H1 (cell line): ENCODE measurements around the gene EOGT. TPM values are rescaled to one million over a fixed set of nuclear protein-coding genes. Genes with fewer than 3 reads are reported as not detected.

Experiments used
- CTCF ChIA-PET: fragments of 300-600 bp; sonication (Branson Sonifier 250); formaldehyde crosslinking; loops from one replicate; lab custom pipeline; 2021; ENCODE audit not compliant: partially characterized antibody; lab: Charles Lee
- POLR2A ChIA-PET: fragments of 300-600 bp; sonication (Branson Sonifier 250); formaldehyde crosslinking; loops from one replicate; lab custom pipeline; 2021; ENCODE audit warnings: inconsistent platforms; ENCODE audit not compliant: partially characterized antibody; lab: Charles Lee
- DNase-seq, 2 experiments: peaks; one replicate each; pipeline versions ENCODE4 v3.0.0 to v3.0.0-alpha.2; 2010 to 2022; ENCODE audit warnings: low spot score in 2 of 2, low read depth in 1 of 2, mixed read lengths in 1 of 2
- FAIRE-seq: peaks from 2 replicates; lab custom pipeline; 2011; peaks lifted over from hg19 to GRCh38; lab: Jason Lieb, UNC
- H2AFZ ChIP-seq: 2 replicates; pipeline ENCODE4 v1.8.1; 2012; ENCODE audit warnings: low read length, inconsistent platforms
- H2AK5ac ChIP-seq: 2 replicates; pipeline ENCODE4 v1.6.1; 2013; ENCODE audit warnings: low read depth, low read length
- H2BK120ac ChIP-seq: replicated peaks from 2 replicates; pipeline ENCODE3; 2013; ENCODE audit warnings: low read depth, low read length, inconsistent platforms
- H2BK12ac ChIP-seq: 2 replicates; pipeline ENCODE4 v1.6.1; 2013; ENCODE audit warnings: low read depth, low read length
- H2BK15ac ChIP-seq: 2 replicates; pipeline ENCODE4 v1.6.1; 2013; ENCODE audit warnings: low read length
- H2BK20ac ChIP-seq: 2 replicates; pipeline ENCODE4 v1.6.1; 2013; ENCODE audit warnings: low read length
- H2BK5ac ChIP-seq: 2 replicates; pipeline ENCODE4 v1.6.1; 2013; ENCODE audit warnings: low read depth, low read length
- H3K14ac ChIP-seq: 2 replicates; pipeline ENCODE4 v1.6.1; 2013; ENCODE audit warnings: inconsistent platforms; ENCODE audit not compliant: insufficient read length
- H3K18ac ChIP-seq: 2 replicates; pipeline ENCODE4 v1.6.1; 2013; ENCODE audit warnings: low read length; ENCODE audit errors: extremely low read depth
- H3K23ac ChIP-seq: 2 replicates; pipeline ENCODE4 v1.6.1; 2013; ENCODE audit warnings: inconsistent platforms; ENCODE audit not compliant: insufficient read length
- H3K23me2 ChIP-seq: 2 replicates; pipeline ENCODE4 v1.6.1; 2013; ENCODE audit warnings: low read depth, low read length
- H3K27ac ChIP-seq: 2 replicates; pipeline ENCODE4 v1.6.1; 2011; ENCODE audit warnings: low read depth, low read length, inconsistent platforms
- H3K27me3 ChIP-seq, 4 experiments: replicated peaks in 1 of 4; 1 replicate in 1 of 4; 2 replicates in 3 of 4; pipeline versions ENCODE4 v1.6.1 to v1.8.1; 2011 to 2013; ENCODE audit warnings: low read length in 3 of 4, mild to moderate bottlenecking in 3 of 4, inconsistent platforms in 2 of 4, mixed read lengths in 2 of 4, moderate library complexity in 1 of 4; ENCODE audit not compliant: control insufficient read depth in 3 of 4, insufficient read depth in 3 of 4; ENCODE audit errors: extremely low read depth in 1 of 4
- H3K36me3 ChIP-seq, 4 experiments: 2 replicates each; pipeline versions ENCODE4 v1.6.1 to v1.8.1; 2011 to 2013; ENCODE audit warnings: mild to moderate bottlenecking in 4 of 4, low read length in 3 of 4, moderate library complexity in 2 of 4, control low read depth in 1 of 4, inconsistent platforms in 1 of 4; ENCODE audit not compliant: insufficient read depth in 4 of 4, control insufficient read depth in 2 of 4
- H3K4ac ChIP-seq: replicated peaks from 2 replicates; pipeline ENCODE3; 2013; ENCODE audit warnings: low read length, low read depth, mixed read lengths, inconsistent platforms; ENCODE audit not compliant: insufficient read length
- H3K4me1 ChIP-seq, 4 experiments: replicated peaks in 1 of 4; 1 replicate in 1 of 4; 2 replicates in 3 of 4; pipeline versions ENCODE4 v1.6.1 to v1.8.1; 2011 to 2013; ENCODE audit warnings: low read length in 3 of 4, inconsistent platforms in 2 of 4, mixed read lengths in 1 of 4; ENCODE audit not compliant: insufficient read depth in 4 of 4, control insufficient read depth in 3 of 4
- H3K4me2 ChIP-seq, 2 experiments: 2 replicates each; pipeline versions ENCODE4 v1.6.1 to v1.8.1; 2011 to 2013; ENCODE audit warnings: low read depth in 2 of 2, low read length in 2 of 2, control low read depth in 1 of 2, inconsistent platforms in 1 of 2, mild to moderate bottlenecking in 1 of 2; ENCODE audit not compliant: insufficient read depth in 1 of 2
- H3K4me3 ChIP-seq, 4 experiments: fragments of 200-600, 300-600 bp in 1 of 4; sonication (generic), shearing (Covaris generic), sonication (Bioruptor Twin) in 1 of 4; 2 replicates each; pipeline versions ENCODE4 v1.5.1 to v1.8.1; 2011 to 2016; ENCODE audit warnings: low read length in 4 of 4, low read depth in 3 of 4, control low read depth in 2 of 4, inconsistent platforms in 2 of 4, mild to moderate bottlenecking in 2 of 4, mixed read lengths in 1 of 4, moderate library complexity in 1 of 4; ENCODE audit not compliant: insufficient read depth in 2 of 4; ENCODE audit errors: extremely low read depth in 1 of 4
- H3K56ac ChIP-seq: replicated peaks from 2 replicates; pipeline ENCODE3; 2013; ENCODE audit warnings: low read depth, mild to moderate bottlenecking, mixed read lengths, low read length, inconsistent platforms; ENCODE audit not compliant: insufficient read length
- H3K79me1 ChIP-seq: 2 replicates; pipeline ENCODE4 v1.6.1; 2013; ENCODE audit warnings: low read depth, low read length, control low read depth
- H3K79me2 ChIP-seq, 2 experiments: 2 replicates each; pipeline versions ENCODE4 v1.6.1 to v1.8.1; 2012 to 2013; ENCODE audit warnings: low read length in 2 of 2, mild to moderate bottlenecking in 2 of 2, inconsistent platforms in 1 of 2; ENCODE audit not compliant: insufficient read depth in 2 of 2, control insufficient read depth in 1 of 2
- H3K9ac ChIP-seq, 4 experiments: replicated peaks in 1 of 4; 1 replicate in 1 of 4; 2 replicates in 3 of 4; pipeline versions ENCODE4 v1.6.1 to v1.8.1; 2011 to 2013; ENCODE audit warnings: low read depth in 3 of 4, low read length in 3 of 4, control low read depth in 2 of 4, mild to moderate bottlenecking in 2 of 4, moderate library complexity in 2 of 4, inconsistent platforms in 1 of 4; ENCODE audit errors: extremely low read depth in 1 of 4
- H3K9me3 ChIP-seq, 2 experiments: 2 replicates each; pipeline versions ENCODE4 v1.6.1 to v1.8.1; 2012 to 2013; ENCODE audit warnings: mild to moderate bottlenecking in 2 of 2, moderate library complexity in 2 of 2, control low read depth in 1 of 2, inconsistent platforms in 1 of 2, low read depth in 1 of 2, low read length in 1 of 2, mixed read lengths in 1 of 2; ENCODE audit not compliant: insufficient read depth in 2 of 2
- H4K20me1 ChIP-seq, 2 experiments: replicated peaks in 1 of 2; 2 replicates each; pipeline versions ENCODE3 to v1.8.1; 2011 to 2013; ENCODE audit warnings: inconsistent platforms in 2 of 2, low read length in 2 of 2, mild to moderate bottlenecking in 1 of 2; ENCODE audit not compliant: insufficient read depth in 2 of 2, control insufficient read depth in 1 of 2
- H4K5ac ChIP-seq: 2 replicates; pipeline ENCODE4 v1.6.1; 2013; ENCODE audit warnings: low read length, low read depth, mixed read lengths, inconsistent platforms; ENCODE audit not compliant: insufficient read length
- H4K8ac ChIP-seq: 2 replicates; pipeline ENCODE4 v1.8.0; 2013; ENCODE audit warnings: mild to moderate bottlenecking, moderate library complexity, low read length, inconsistent platforms; ENCODE audit not compliant: insufficient read depth; ENCODE audit errors: extremely low read depth
- H4K91ac ChIP-seq: replicated peaks from 2 replicates; pipeline ENCODE3; 2013; ENCODE audit warnings: low read length, mixed read lengths, inconsistent platforms; ENCODE audit not compliant: insufficient read length
- BRCA1 ChIP-seq: IDR thresholded peaks from 2 replicates; pipeline ENCODE4 v1.6.1; 2012; ENCODE audit warnings: low read depth, low read length, improper control_type of control experiment
- CREB1 ChIP-seq: IDR thresholded peaks from 2 replicates; pipeline ENCODE4 v1.6.1; 2012; ENCODE audit warnings: inconsistent platforms
- FOSL1 ChIP-seq: IDR thresholded peaks from 2 replicates; pipeline ENCODE4 v1.6.1; 2011; ENCODE audit warnings: mild to moderate bottlenecking, low read depth, low read length, moderate library complexity; ENCODE audit not compliant: insufficient read depth
- HDAC6 ChIP-seq: IDR thresholded peaks from one replicate; pipeline ENCODE4 v1.7.1; 2012; ENCODE audit warnings: low read depth, mild to moderate bottlenecking, inconsistent platforms, low read length, moderate library complexity
- KDM1A ChIP-seq: fragments of 200-600, 300-600 bp; sonication (generic); IDR thresholded peaks from 2 replicates; pipeline ENCODE4 v1.7.1; 2016; ENCODE audit warnings: mild to moderate bottlenecking, low read length, borderline replicate concordance
- NANOG ChIP-seq: IDR thresholded peaks from 2 replicates; pipeline ENCODE4 v1.6.1; 2011; ENCODE audit warnings: low read length, low read depth, mild to moderate bottlenecking, inconsistent platforms; ENCODE audit not compliant: insufficient read depth, poor library complexity, severe bottlenecking
- POLR2A ChIP-seq, 2 experiments: IDR thresholded peaks; 1 replicate in 1 of 2; 2 replicates in 1 of 2; pipeline ENCODE4 v1.6.1; 2011; ENCODE audit warnings: low read depth in 2 of 2, low read length in 2 of 2, mild to moderate bottlenecking in 2 of 2; ENCODE audit errors: control extremely low read depth in 1 of 2
- POLR2AphosphoS5 ChIP-seq: IDR thresholded peaks from 2 replicates; pipeline ENCODE4 v1.6.1; 2011; ENCODE audit warnings: low read depth, low read length
- SAP30 ChIP-seq: fragments of 300-600 bp; sonication (generic); IDR thresholded peaks from 2 replicates; pipeline ENCODE4 v1.7.1; 2012; ENCODE audit warnings: low read length, moderate library complexity, mild to moderate bottlenecking, inconsistent platforms; ENCODE audit not compliant: insufficient read depth, insufficient replicate concordance
- SUZ12 ChIP-seq: fragments of 200-600 bp; sonication (generic); IDR thresholded peaks from 2 replicates; pipeline ENCODE4 v1.6.1; 2012; ENCODE audit warnings: mild to moderate bottlenecking, inconsistent platforms, low read length, moderate library complexity, mixed read lengths
- WGBS, 2 experiments: shearing (Covaris generic) in 1 of 2; methylation state at CpG; one replicate each; pipeline versions ENCODE4 v1.1.6 to v1.1.7; 2013 to 2015; ENCODE audit warnings: low lambda C conversion rate in 2 of 2, mixed read lengths in 2 of 2, inconsistent platforms in 1 of 2, low coverage in 1 of 2, missing lambda C conversion rate in 1 of 2; ENCODE audit not compliant: insufficient replicate concordance in 2 of 2, insufficient coverage in 1 of 2, insufficient read length in 1 of 2; ENCODE audit errors: extremely low coverage in 1 of 2, missing lambda C conversion rate in 1 of 2; 5-methylcytosine and 5-hydroxymethylcytosine counted together
- polyA plus RNA-seq, 7 experiments: library from polyadenylated mRNA; depleted of rRNA in 3 of 7; stranded (reverse) in 5 of 7; unstranded in 2 of 7; fragments of >200 nt in 5 of 7; fragments of 200-250 nt in 2 of 7; gene quantifications; 1 replicate in 5 of 7; 2 replicates in 1 of 7; 4 replicates in 1 of 7; pipeline versions ENCODE4 v1.2.1 to v1.2.3, GENCODE V29; 2011 to 2013; ENCODE audit warnings: missing spikeins in 2 of 7, mixed read lengths in 2 of 7
- total RNA-seq: library from RNA; stranded (reverse); fragmentation: NEBNext Ultra II Directional; extraction: Animal tissue kit (Norgen Biotek cat#: 25700); gene quantifications from 2 replicates; pipeline ENCODE4 v1.2.1, GENCODE V29; 2021
- TF ChIP-seq, protein P1 (sequence below): IDR thresholded peaks from 2 replicates; pipeline ENCODE4 v1.6.1; 2011; ENCODE audit warnings: low read depth, mild to moderate bottlenecking, low read length; ENCODE audit not compliant: insufficient read depth

EOGT gene
- total and polyA plus RNA-seq, 2 of the 8 experiments (the other 6 are each of a cell fraction or from before 2014, with no cell fraction given) = 6.7 to 20.7 TPM

DNA sequence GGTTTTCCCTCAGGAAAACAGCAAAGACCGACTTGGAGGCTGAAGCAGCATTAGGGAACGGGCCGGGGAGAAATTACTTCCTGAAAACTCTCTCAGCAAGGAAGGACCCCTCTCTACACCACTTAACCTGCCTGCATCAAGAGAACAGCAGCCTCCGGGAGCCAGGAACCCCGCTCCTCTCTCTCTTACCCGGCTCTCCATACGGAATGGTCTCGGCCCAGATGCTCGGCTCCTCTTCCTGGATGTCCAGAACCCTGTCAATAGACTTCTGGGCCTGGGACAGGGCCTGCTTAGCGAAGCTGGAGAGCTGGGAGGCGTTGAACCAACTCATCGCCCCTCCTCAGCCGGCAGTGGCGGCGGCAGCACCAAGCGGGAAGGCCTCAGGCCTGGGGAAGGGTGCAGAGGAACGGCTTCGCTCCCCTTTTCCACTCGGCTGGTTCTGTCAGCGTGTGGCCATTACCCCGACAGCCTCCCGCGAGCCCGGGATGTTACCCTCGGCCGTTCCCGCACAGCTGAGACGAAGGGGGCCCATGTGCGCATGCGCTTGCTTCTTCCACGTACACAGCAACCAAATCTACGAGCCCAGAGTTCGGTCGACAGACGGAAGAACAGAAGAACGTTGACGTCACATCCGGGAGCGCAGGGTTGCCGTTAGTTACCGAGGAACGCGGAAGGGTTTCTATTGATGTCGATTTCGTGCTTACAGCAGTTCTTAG lies 38.4 kb upstream of the EOGT start, which contains the start of gene TMF1:
TMF1 (minus strand) TSS at position 578 of the 716 bp plus-strand sequence; CDS start at position 331, 247 bp downstream.
- FAIRE-seq = peak; percentile 99
- Histone ChIP-seq H3K23me2 (peaks cover 7% of the 10 kb centered on the region), H2BK15ac (0 out of 2 replicates have a peak within 1 kb of the TSS, but pooled peaks have one; percentile 19), H3K9ac (peak within 1 kb of the TSS; percentile 49 to 88 (median 80)), H4K8ac (peak within 1 kb of the TSS; percentile 94), H3K4me3 (peak within 1 kb of the TSS; percentile 77 to 91 (median 84)), H4K20me1 (no peaks in the 10 kb centered on the region), H2BK5ac (peak within 1 kb of the TSS; percentile 60), H3K36me3 (peaks cover 3 to 39% (median 11%) of the 10 kb centered on the region in 4 experiments; a peak in 6 of 8 replicates), H4K91ac (no peak within 1 kb of the TSS), H3K14ac (no peak within 1 kb of the TSS), H3K79me2 (peaks cover 0 to 22% of the 10 kb centered on the region in 2 experiments; a peak in 2 of 4 replicates), H3K18ac (no peak within 1 kb of the TSS), H3K56ac (no peak within 1 kb of the TSS), H3K4me1 (peaks cover 0 to 4% (median 1%) of the 10 kb centered on the region in 4 experiments; a peak in 2 of 7 replicates), H2AK5ac (no peak within 1 kb of the TSS), H3K4me2 (peak within 1 kb of the TSS; percentile 78 to 90), H4K5ac (no peak within 1 kb of the TSS), H2BK12ac (peak within 1 kb of the TSS; percentile 80; the same call in 1 of the 2 replicates), H3K79me1 (no peaks in the 10 kb centered on the region), H3K23ac (no peak within 1 kb of the TSS), H3K9me3 (no peaks in the 10 kb centered on the region), H3K27ac (peak within 1 kb of the TSS; percentile 85), H3K4ac (no peak within 1 kb of the TSS), H3K27me3 (no peaks in the 10 kb centered on the region), H2AFZ (peak within 1 kb of the TSS; percentile 85), H2BK20ac (no peak within 1 kb of the TSS), H2BK120ac (no peak within 1 kb of the TSS)
- ChIA-PET POLR2A (interaction anchor here (0.6 to 3.6 kb wide), 16 partner anchors 9 to 754 kb away, joined by 3 to 19 read pairs (median 4); partner anchors contain the start of genes EOGT and UBA3), CTCF (interaction anchor here (1.0 to 1.3 kb wide), 3 partner anchors 37 to 53 kb away, joined by 3 to 4 read pairs (median 3); partner anchors contain the start of gene EOGT)
- peak; percentile 97 for DNase-seq
- 1% methylated on average over 40 of the region's 45 CpGs; no CpG with 5 or more reads in 1 of the 2 experiments for WGBS, 2 experiments
- no peak for TF ChIP-seq FOSL1
- TF ChIP-seq POLR2AphosphoS5 = peak; percentile 76; the same call in 1 of the 2 replicates
- TF ChIP-seq HDAC6 = no peak
- peak; percentile 86 for TF ChIP-seq SAP30
- TF ChIP-seq BRCA1 = peak; percentile 59
- TF ChIP-seq KDM1A = no peak
- no peak for TF ChIP-seq NANOG
- TF ChIP-seq, protein P1, sequence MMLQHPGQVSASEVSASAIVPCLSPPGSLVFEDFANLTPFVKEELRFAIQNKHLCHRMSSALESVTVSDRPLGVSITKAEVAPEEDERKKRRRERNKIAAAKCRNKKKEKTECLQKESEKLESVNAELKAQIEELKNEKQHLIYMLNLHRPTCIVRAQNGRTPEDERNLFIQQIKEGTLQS = no peak
- TF ChIP-seq POLR2A (IDR thresholded peaks at IDR 0.05; ENCODE audit: control extremely low read depth in 1 of 2, low read depth in 2 of 2, low read length in 2 of 2) = peak in 1 of 2 experiments; percentile 68; a peak in 2 of 3 replicates
- peak; percentile 94 for TF ChIP-seq CREB1
- TF ChIP-seq SUZ12 = no peak
